Sigmoid colon (tissue), 7 donors: ENCODE measurements around the gene CD84. TPM values are rescaled to one million over a fixed set of nuclear protein-coding genes. Genes with fewer than 3 reads are reported as not detected.

Experiments used
- DNase-seq: peaks from one replicate; pipeline ENCODE4 v3.0.0-alpha.2; 2019
- H3K27ac ChIP-seq, 4 donors: fragments of 200-600 bp; sonication (generic); one replicate each; pipeline ENCODE4 v1.5.1; 2016 to 2019; ENCODE audit warnings: mild to moderate bottlenecking in 1 of 4
- H3K27me3 ChIP-seq, 3 donors: fragments of 200-600 bp; sonication (generic); one replicate each; pipeline ENCODE4 v1.5.1; 2019; ENCODE audit warnings: mild to moderate bottlenecking in 1 of 3
- H3K36me3 ChIP-seq, 4 donors: fragments of 200-600 bp; sonication (generic); one replicate each; pipeline ENCODE4 v1.5.1; 2016 to 2019
- H3K4me1 ChIP-seq, 4 donors: fragments of 200-600 bp; sonication (generic); one replicate each; pipeline ENCODE4 v1.5.1; 2017 to 2019
- H3K4me3 ChIP-seq, 4 donors: fragments of 200-600 bp; sonication (generic); one replicate each; pipeline ENCODE4 v1.5.1; 2017 to 2019; ENCODE audit warnings: mild to moderate bottlenecking in 2 of 4, moderate library complexity in 1 of 4
- H3K9me3 ChIP-seq, 4 donors: fragments of 200-600 bp in 3 of 4; sonication (generic) in 3 of 4; one replicate each; pipeline versions ENCODE4 v1.5.1 to v1.6.1; 2013 to 2019
- EP300 ChIP-seq, 4 donors: sonication (generic); formaldehyde crosslinking; IDR thresholded peaks; one replicate each; pipeline ENCODE4 v1.6.1; 2017; ENCODE audit warnings: antibody characterized with exemption in 4 of 4
- POLR2A ChIP-seq, 2 donors: fragments of 450-650 bp; IDR thresholded peaks; one replicate each; pipeline ENCODE4 v1.6.1; 2016; ENCODE audit warnings: antibody characterized with exemption in 2 of 2, mild to moderate bottlenecking in 2 of 2, moderate library complexity in 2 of 2
- POLR2AphosphoS5 ChIP-seq, 4 donors: sonication (generic); formaldehyde crosslinking; IDR thresholded peaks; one replicate each; pipeline ENCODE4 v1.6.1; 2017; ENCODE audit warnings: antibody characterized with exemption in 4 of 4
- WGBS, 2 donors: extraction: QIAGEN DNeasy Blood & Tissue Kit; methylation state at CpG; one replicate each; pipeline ENCODE4 v1.1.7; 2013; 5-methylcytosine and 5-hydroxymethylcytosine counted together
- intact Hi-C: fragments of 100-400 bp; cut with DNase I; formaldehyde crosslinking; loops from one replicate; pipeline ENCODE4 v1.15.1; 2023
- polyA plus RNA-seq, 3 donors: library from polyadenylated mRNA; stranded (reverse); fragments of 200-250 nt; gene quantifications; one replicate each; pipeline ENCODE4 v1.2.3, GENCODE V29; 2013
- total RNA-seq, 4 donors: library from RNA; depleted of rRNA; stranded (reverse); fragments of >200 nt; gene quantifications; one replicate each; pipeline ENCODE4 v1.1.0, GENCODE V29; 2016
- TF ChIP-seq, protein P1 (sequence below), 4 experiments: fragments of 450-650 bp in 3 of 4; fragments of 200-600 bp in 1 of 4; IDR thresholded peaks; one replicate each; pipeline ENCODE4 v1.5.1; 2016 to 2019; ENCODE audit warnings: antibody characterized with exemption in 4 of 4, mild to moderate bottlenecking in 3 of 4, moderate library complexity in 2 of 4
- donor health status: healthy with polysubstance abuse.
- donor health status: Bipolar disorder and iron deficiency.
- donor health status: healthy.

Gene CD84
- total and polyA plus RNA-seq, 7 donors, result 0.60 to 7.5 (median 3.2) TPM

DNA sequence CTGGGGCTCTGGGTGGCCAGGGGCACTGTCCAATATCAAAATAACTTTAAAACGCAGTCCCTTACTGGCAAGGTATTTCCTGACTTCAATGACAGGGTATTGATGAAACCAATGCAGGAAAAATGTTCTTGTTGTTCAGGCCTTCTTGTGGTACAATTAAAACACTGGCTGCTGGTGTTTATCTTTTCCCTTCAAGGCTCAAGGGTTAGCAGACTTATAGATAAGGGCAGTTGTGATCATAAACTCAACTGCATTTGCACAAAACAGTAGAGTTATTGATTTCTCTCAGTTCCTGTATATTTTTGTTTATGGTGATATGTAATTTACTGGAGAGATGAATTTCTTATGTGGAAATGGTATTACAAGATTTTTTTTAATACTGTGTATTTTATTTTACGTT lies 2.7 kb upstream of the CD84 start:
- no peak overlapping the region for H3K27ac ChIP-seq
- WGBS, 2 donors, result 11 to 63% methylated on average over 2 of the region's 2 CpGs
- no peaks in the 10 kb centered on the region for H3K4me1 ChIP-seq
- TF ChIP-seq POLR2A (IDR thresholded peaks at IDR 0.05) (no peak), POLR2AphosphoS5 (IDR thresholded peaks at IDR 0.05) (no peak), EP300 (IDR thresholded peaks at IDR 0.05) (no peak)
- TF ChIP-seq, protein P1, sequence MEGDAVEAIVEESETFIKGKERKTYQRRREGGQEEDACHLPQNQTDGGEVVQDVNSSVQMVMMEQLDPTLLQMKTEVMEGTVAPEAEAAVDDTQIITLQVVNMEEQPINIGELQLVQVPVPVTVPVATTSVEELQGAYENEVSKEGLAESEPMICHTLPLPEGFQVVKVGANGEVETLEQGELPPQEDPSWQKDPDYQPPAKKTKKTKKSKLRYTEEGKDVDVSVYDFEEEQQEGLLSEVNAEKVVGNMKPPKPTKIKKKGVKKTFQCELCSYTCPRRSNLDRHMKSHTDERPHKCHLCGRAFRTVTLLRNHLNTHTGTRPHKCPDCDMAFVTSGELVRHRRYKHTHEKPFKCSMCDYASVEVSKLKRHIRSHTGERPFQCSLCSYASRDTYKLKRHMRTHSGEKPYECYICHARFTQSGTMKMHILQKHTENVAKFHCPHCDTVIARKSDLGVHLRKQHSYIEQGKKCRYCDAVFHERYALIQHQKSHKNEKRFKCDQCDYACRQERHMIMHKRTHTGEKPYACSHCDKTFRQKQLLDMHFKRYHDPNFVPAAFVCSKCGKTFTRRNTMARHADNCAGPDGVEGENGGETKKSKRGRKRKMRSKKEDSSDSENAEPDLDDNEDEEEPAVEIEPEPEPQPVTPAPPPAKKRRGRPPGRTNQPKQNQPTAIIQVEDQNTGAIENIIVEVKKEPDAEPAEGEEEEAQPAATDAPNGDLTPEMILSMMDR (IDR thresholded peaks at IDR 0.05), result no peak
- intact Hi-C loops, result no loop called here
- no peak for DNase-seq
- no peaks in the 10 kb centered on the region for H3K9me3 ChIP-seq
- H3K27me3 ChIP-seq, result no peaks in the 10 kb centered on the region
- H3K4me3 ChIP-seq, result no peak overlapping the region
- H3K36me3 ChIP-seq, result no peaks in the 10 kb centered on the region

DNA sequence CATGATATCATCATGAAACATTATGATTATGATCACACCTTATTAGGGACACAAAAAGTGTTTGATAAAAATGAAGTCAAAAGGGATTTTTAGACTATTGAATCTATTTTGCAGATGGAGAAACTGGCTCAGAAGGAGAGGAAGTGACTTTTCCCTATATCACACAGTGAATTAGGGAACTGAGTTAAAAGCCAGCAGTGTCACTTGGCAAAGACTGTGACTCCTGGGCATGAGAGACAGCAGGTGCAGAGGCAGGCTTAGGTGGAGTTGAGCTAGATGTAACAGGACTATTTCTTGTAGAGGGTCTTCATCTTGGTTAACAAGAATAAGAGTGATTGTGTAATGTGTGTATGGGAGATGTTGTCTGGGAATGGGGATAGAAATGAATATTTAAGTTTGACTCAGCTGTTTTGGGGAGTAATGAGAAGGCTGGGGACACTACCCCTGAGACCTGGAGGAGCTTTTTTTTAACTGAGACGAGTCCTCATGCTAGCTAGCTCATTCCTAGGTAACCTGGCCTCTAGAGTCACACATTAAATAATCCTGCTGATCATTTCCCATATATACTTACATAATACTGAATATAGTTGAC lies 1.0 kb upstream of the CD84 start:
- no peaks in the 10 kb centered on the region for H3K36me3 ChIP-seq
- intact Hi-C loops, result no loop called here
- H3K9me3 ChIP-seq, result no peaks in the 10 kb centered on the region
- H3K4me3 ChIP-seq, result no peak overlapping the region
- no peak for DNase-seq
- H3K27ac ChIP-seq, result no peak overlapping the region
- H3K27me3 ChIP-seq, result no peaks in the 10 kb centered on the region
- TF ChIP-seq, protein P1 (IDR thresholded peaks at IDR 0.05), result no peak
- no peaks in the 10 kb centered on the region for H3K4me1 ChIP-seq
- 73% methylated on average over 1 of the region's 1 CpG for WGBS, 2 donors

DNA sequence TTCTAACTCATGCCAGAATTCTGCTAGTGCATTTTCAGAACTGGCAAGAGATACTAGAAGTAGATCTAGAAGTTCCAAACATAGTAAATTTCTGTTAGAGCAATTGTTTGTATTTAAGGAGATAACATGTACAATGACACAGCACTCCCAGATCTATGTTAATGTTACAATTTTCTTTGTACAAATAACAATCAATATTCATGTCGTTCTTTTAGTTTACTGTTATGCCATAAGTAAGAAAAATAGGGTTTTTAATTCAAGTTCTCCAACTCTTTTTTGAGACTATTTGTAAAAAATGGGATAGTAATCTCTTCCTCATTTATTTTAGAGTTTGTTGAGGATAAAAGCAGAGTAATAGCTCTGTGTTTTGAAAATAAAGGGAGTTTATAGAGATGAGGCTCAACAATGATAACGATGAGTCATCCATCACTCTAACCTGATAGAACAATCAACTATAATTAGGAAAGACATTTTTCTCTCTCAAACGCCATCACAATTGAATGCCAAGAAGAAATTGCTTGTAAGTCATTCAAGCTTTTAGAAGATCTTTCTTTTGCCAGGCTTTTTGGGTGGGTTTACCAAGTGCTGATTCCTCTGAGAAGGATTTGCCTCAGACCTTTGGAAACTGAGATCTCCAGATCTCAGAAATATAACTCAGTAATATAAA lies 638 bp downstream of the CD84 start:
- H3K27me3 ChIP-seq, result no peaks in the 10 kb centered on the region
- H3K36me3 ChIP-seq, result no peaks in the 10 kb centered on the region
- intact Hi-C loops, result no loop called here
- TF ChIP-seq POLR2AphosphoS5 (IDR thresholded peaks at IDR 0.05), result no peak
- TF ChIP-seq EP300 (IDR thresholded peaks at IDR 0.05), result no peak
- TF ChIP-seq, protein P1 (IDR thresholded peaks at IDR 0.05), result no peak
- TF ChIP-seq POLR2A (IDR thresholded peaks at IDR 0.05), result no peak
- no peaks in the 10 kb centered on the region for H3K4me1 ChIP-seq
- WGBS, 2 donors, result 27 to 39% methylated on average over 3 of the region's 3 CpGs
- H3K4me3 ChIP-seq, result peak overlapping the region in 3 of 4 donors; percentile 11 to 31 (median 15)
- H3K27ac ChIP-seq, result peak overlapping the region in 1 of 4 donors; percentile 10
- no peak for DNase-seq
- no peaks in the 10 kb centered on the region for H3K9me3 ChIP-seq

DNA sequence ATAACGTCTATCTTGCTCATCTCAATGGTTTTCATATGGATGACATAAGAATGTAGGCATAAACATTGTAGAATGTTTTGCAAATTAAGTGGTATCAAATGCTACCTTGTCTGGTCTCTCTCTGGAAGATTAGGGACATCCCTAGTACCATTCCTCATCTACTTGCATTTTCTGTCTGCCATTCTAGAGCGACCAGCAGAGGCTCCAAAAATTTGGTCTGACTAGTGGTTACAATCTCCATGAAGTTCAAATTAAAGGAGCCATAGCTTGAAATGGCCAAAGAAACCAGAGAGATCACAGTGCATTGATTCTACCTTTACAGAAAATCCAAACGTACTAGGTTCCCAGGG lies 1.1 kb downstream of the CD84 start:
- intact Hi-C loops, result no loop called here
- Histone ChIP-seq H3K36me3 (no peaks in the 10 kb centered on the region), H3K4me1 (no peaks in the 10 kb centered on the region), H3K4me3 (peak overlapping the region in 3 of 4 donors; percentile 11 to 31 (median 15)), H3K27ac (no peak overlapping the region), H3K27me3 (no peaks in the 10 kb centered on the region), H3K9me3 (no peaks in the 10 kb centered on the region)
- TF ChIP-seq EP300 (IDR thresholded peaks at IDR 0.05) (no peak), POLR2A (IDR thresholded peaks at IDR 0.05) (no peak), POLR2AphosphoS5 (IDR thresholded peaks at IDR 0.05) (no peak)
- TF ChIP-seq, protein P1 (IDR thresholded peaks at IDR 0.05), result no peak
- no peak for DNase-seq
- 74 to 87% methylated on average over 3 of the region's 3 CpGs for WGBS, 2 donors

DNA sequence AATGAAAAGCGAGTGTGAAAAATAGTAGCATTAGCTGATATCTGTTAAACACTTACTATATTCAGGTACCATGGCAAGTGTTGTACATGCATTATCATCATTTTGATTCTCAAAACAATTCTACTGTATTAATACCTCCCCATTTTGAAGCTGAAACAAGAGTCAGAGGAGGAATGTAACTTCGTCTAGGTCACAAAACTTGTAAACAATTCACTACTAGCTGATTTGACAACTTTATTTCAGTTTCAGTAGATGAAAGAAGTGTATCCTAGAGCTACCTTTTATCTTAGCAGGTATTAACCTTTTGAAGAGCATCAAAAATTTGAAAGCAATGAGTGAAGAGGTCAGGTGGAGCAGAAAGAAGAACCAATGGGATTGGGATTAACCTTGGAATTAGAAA lies 1.6 kb downstream of the CD84 start:
- no peak for TF ChIP-seq POLR2A (IDR thresholded peaks at IDR 0.05)
- H3K4me1 ChIP-seq, result no peaks in the 10 kb centered on the region
- H3K9me3 ChIP-seq, result no peaks in the 10 kb centered on the region
- H3K27me3 ChIP-seq, result no peaks in the 10 kb centered on the region
- 66 to 81% methylated on average over 2 of the region's 2 CpGs for WGBS, 2 donors
- no peaks in the 10 kb centered on the region for H3K36me3 ChIP-seq
- no peak overlapping the region for H3K27ac ChIP-seq
- intact Hi-C loops, result no loop called here
- no peak for DNase-seq
- H3K4me3 ChIP-seq, result peak overlapping the region in 2 of 4 donors; percentile 15 to 31
